ENCODE measurements around the gene SURF6.
A peak's percentile ranks its signal among the peaks of the same experiment; 100 is the strongest.
"Not testable (repeated sequence)": the region's sequence is repeated elsewhere in the genome, so short reads cannot be mapped to it uniquely, and the experiment has no call there.

SURF6 gene

GRCh38 chr9:133335924-133336811 lies at the start of gene SURF6:
Gene SURF6, minus strand, starts transcription at chr9:133336188. Its CDS starts 56 bp downstream, at chr9:133336132.
- peak; percentile 96 for DNase-seq

- DNase-seq, result no peak
Measured at GRCh38 chr9:133385452-133385851, 49.5 kb upstream of the SURF6 start.

DNA sequence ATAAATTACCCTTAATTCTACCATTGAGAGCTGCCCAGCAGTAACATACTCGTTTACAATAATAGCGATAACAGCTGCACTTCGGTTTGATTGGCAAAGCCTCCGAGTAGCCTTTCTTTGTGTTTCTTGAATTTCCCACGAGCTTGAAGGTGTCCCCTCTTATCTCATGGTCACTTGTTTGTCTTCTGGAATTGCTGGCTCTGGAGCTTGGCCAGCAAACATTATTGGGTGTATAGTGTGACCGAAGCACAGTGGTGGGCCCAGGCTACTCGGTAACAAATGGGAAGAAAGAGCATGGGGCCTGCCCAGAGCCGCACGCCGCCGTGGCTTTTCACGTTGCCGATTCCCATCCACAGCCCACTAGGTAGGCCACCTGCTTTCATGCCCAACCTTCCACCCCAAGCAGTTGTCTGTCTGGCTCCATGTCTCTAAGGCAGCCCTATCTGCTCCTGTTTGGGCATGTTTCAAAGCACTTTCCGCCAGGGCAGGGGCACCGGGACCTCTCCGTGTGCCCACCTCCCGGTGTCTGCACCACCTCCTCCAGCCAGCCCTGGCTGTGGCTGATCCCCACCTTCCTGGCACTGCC lies 48.8 kb upstream of the SURF6 start:
- DNase-seq, result no peak

DNA sequence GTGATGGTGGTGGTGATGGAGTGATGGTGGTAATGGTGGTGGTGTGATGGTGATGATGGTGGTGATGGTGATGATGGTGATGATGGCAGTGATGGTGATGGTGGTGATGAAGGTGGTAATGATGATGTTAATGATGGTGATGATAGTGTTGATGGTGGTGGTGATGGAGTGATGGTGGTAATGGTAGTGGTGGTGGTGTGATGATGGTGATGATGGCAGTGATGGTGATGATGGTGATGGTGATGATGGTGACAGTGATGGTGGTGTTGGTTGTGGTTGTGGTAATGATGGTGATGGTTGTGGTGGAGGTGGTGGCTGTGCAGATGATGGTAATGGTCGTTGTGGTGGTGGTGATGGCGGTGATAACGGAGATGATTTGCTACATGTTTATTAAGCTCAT lies 47.5 kb upstream of the SURF6 start:
- DNase-seq, result no peak

GRCh38 chr9:133382507-133383141 lies 46.6 kb upstream of the SURF6 start:
- no peak for DNase-seq

DNA sequence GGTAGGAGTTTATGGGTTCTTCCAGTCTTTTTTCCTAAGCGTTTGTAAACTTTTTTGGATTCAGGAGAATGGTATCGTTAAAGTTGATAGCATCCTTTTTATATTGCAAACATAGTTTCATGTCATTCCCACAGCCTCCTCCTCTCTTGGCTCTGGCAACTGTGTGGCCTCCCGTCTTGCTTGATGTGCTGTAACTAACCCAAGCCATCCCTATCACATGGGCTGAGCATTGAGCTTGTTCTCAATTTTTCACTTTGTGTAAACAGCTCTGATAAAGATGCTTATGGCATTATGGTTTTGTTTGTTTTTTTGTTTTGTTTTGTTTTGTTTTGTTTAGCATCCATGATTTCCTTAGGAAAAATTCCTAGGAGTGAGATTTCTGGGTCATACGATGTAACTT lies 44.7 kb upstream of the SURF6 start:
- no peak for DNase-seq

DNA sequence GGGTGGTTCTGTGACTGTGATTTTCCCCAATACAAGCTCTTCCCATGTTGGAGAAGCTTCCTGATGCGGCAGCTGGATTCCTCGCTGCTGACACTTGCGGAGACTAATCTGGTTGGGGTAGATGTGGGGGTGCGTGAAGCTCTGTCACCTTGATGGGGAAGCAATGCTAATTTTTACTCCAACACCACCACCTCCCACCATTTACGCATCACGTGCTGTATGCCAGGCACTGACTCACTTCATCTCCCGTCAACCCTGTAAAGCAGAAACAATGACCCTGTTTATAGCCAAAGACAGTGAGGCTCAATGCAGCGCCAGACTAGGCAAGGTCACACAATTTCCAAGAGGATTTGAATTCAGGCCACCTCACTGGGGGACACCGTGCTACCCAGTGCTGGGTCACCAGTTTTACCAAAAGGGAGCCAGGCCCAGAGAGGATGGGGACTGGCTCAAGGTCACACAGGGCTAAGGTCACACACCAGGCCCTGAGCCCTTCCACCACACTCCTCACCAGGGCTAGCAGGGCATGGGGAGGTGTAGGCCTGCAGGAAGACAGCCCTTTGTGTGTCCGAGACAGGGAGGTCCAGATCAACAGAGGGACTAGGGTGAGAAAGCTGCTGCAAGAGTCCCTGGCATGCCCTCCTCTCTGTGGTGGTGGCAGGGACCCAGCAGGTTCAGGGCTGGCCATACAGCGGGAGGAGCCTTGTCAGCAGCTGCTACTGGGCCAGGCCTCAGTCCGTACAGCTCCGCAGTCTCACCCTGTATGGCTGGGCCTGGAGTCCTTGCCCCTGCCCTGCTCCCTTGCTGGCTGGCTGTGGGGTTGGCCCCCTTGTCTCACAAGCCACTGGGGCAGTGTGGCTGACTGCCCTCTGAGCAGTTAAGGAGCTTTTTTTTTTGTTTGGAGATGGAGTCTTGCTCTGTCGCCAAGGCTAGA lies 43.4 kb upstream of the SURF6 start:
- no peak for DNase-seq

DNA sequence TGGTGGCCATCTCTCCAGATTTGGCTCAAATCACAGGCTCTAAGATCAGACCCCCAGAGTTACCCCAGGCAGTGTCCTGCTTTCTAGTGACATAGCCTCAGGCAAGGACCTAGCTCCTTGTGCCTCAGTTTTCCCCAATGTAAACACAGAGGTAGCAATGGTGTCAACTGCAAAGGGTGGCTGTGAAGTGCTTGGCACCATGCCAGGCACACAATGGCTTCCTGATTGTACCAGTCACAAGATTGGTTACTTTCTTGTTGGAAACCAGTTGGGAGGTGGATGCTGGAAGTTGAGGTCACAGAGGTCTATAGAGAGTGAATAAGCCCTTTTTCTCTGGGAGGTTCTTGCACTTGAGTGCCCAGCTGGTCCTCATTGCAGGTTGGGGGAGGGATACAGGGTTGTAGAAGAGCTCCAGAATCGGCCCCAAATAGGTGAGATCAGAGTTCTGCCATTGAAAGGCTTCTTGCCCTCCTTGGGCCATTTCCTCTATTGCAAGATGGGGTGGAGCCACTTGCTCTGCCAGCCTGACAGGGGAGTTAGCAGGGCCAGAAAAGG lies 42.5 kb upstream of the SURF6 start:
- no peak for DNase-seq

GRCh38 chr9:133377721-133378216 lies 41.8 kb upstream of the SURF6 start:
- no peak for DNase-seq

- not testable (repeated sequence) for DNase-seq
Measured at GRCh38 chr9:133377280-133377679, 41.3 kb upstream of the SURF6 start.

GRCh38 chr9:133375724-133376654 lies 40.0 kb upstream of the SURF6 start, which contains the start of the genes STKLD1 and SURF4:
Gene STKLD1, plus strand, starts transcription at chr9:133376366. Its CDS starts 108 bp downstream, at chr9:133376474.
Gene SURF4, minus strand, starts transcription at chr9:133376060. Its CDS starts 91 bp downstream, at chr9:133375969.
- peak; percentile 98 for DNase-seq

DNA sequence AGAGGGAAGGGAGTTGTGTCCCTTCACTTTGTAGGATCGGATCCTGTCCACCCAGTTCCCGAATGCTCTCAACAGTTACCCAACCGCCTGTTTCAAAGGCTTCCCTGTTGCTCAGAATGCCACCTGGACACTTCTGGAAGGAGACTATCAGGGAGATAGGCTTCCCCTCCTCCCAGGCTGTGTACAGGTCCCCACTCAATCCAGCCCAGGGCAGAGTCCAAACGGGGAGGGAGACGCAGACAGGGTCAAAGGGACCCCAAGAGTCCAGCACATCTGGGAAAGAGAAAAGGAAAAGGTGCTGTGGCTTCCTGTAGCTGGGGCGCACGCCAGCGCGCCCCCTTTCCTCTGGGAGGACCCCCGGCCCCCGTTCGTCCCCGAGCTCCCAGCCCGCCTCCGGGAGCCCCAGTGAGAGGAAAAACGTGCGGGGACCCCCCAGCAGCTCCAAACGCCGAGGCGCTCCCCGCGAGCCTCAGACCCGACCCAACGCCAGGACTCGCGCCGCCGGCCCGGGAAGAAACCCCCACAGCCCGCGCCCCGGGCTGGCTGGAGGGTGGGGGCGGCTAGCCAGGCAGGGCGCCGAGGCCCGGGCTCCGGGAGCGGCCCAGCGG lies 39.2 kb upstream of the SURF6 start:
- no peak for DNase-seq

DNA sequence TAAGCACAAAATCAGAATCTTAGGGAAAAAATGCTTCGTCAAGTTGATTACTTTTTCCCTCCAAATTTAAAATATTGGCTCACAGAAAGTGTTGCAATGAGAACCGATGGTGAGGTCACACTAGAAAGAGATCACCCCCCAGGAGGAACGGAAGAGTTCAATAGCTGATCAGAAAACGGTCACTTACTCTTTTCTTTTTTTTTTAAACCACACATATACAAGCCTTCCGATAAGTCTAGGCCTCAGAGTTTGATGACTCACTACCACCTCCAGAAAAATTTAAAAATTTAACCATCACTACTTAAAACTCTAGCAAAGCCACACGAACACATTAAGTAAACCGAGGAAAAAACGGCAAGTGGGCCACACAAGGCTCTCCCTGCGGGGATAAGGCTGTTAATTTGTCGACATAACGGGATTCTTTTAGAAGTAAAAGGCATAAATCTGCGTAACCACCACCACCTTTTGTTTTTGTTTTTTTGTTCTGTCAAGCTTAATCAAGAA lies 38.7 kb upstream of the SURF6 start:
- DNase-seq, result no peak

DNA sequence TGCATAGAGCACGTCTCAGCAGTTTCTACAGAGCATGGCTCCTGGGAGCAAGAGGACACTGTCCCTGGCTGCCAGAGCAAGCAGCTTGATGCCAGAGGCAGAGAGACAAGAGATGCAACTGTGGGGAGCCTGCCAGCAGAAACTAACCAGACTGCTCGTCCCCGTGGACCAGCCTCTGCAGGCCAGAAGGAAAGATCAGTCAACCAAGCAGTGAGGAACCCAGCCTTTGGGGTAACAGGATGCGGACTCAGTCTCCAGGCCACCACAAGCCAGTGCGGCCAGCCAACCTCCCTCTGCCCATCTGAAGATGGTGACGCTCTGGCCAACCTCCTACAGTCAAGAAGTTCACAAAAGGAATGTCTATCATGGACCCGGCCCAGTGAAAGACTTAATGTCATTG lies 36.2 kb upstream of the SURF6 start:
- DNase-seq, result no peak

DNA sequence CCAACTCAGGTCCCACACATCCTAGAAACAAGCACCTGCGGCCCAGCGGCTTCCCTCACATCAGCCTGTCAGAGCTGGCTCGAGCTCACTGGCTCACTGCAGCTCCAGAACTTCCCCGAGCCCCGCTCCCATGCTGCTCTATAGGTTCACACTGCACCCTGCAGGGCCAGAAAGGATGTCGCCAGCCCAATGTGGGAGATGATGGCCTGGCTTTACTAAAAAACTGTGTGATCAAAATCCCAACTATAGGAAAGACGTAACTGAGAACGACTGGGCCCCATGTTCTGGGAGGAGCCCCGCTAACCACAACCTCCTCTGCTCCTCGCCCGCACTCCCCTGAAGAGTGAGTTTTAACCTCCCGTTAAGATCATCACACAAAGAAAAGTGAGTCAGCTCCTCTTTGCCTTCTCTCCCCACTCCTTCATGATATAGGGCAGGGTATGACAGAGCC lies 35.3 kb upstream of the SURF6 start:
- DNase-seq, result peak; percentile 67

- DNase-seq, result no peak
Measured at GRCh38 chr9:133370685-133371084, 34.7 kb upstream of the SURF6 start.

GRCh38 chr9:133369933-133370332 lies 33.9 kb upstream of the SURF6 start:
- DNase-seq, result no peak

DNA sequence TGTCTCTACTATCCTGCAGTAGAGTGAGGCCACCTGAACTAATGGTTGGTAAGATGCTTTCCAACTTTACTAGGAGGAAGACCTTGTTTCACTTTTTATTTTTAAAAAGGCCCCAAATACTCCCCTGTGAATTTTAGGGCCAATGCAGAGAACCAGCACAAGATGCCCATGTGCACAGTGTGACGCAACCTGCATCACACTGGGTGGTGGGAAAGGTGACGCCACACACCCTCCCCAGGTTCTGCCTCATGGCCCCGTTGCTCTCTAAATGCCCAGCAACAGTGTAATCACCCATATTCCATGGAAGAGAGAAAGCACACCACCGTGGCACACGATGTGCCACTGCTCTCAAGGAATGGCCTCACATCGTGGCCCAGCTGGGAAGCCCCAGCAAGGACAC lies 33.4 kb upstream of the SURF6 start:
- DNase-seq, result no peak

GRCh38 chr9:133368249-133368881 lies 32.4 kb upstream of the SURF6 start:
- DNase-seq, result no peak

DNA sequence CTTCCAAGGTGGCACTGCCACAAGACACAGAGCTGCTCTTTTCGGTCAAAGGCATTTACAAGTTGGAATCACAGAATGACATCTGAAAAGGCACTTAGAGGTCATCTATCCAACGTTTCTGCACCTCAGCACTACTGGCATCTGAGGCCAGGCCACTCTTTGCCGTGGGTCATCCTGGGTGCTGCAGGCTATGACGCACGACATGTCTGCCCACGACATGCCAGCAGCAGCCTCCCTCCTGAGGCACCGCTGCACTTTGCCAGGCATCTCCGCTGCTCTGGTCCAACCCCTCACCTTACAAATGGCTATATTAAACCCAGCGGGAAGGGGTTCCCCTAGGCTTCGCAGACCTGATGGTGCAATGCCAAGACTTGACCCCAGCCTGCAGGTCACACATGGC lies 31.8 kb upstream of the SURF6 start:
- no peak for DNase-seq

All from activated CD4-positive, CD25-positive, alpha-beta regulatory T cell treated with anti-CD3 and anti-CD28 coated beads, Interleukin-2, amount 50 U/mL, for 72 hours (primary cell).